ENCODE results near the gene CDX2.

Gene CDX2

GRCh38 chr13:27979001-27979643 lies 10.0 kb upstream of the CDX2 start:
- DNase-seq (ENCODE audit: low read depth, low spot score), result no peak
- H3K4me3 ChIP-seq (ENCODE audit: low read depth, low read length), result no peak overlapping the region
- in situ Hi-C loops (cut with HindIII; ENCODE audit: low sequenced_read_pairs), result no loop called here
- no peak for TF ChIP-seq CTCF (IDR thresholded peaks at IDR 0.05; ENCODE audit: low read depth, low read length)

- TF ChIP-seq CTCF (IDR thresholded peaks at IDR 0.05; ENCODE audit: low read depth, low read length), result no peak
- DNase-seq (ENCODE audit: low read depth, low spot score), result no peak
- H3K4me3 ChIP-seq (ENCODE audit: low read depth, low read length), result no peak overlapping the region
- in situ Hi-C loops (cut with HindIII; ENCODE audit: low sequenced_read_pairs), result no loop called here
Observed at GRCh38 chr13:27978301-27978968, 9.3 kb upstream of the CDX2 start.

- no peak for TF ChIP-seq CTCF (IDR thresholded peaks at IDR 0.05; ENCODE audit: low read depth, low read length)
- DNase-seq (ENCODE audit: low read depth, low spot score), result no peak
- H3K4me3 ChIP-seq (ENCODE audit: low read depth, low read length), result no peak overlapping the region
- in situ Hi-C loops (cut with HindIII; ENCODE audit: low sequenced_read_pairs), result no loop called here
Observed at GRCh38 chr13:27977476-27978300, 8.6 kb upstream of the CDX2 start.

- H3K4me3 ChIP-seq (ENCODE audit: low read depth, low read length), result no peak overlapping the region
- DNase-seq (ENCODE audit: low read depth, low spot score), result no peak
- no peak for TF ChIP-seq CTCF (IDR thresholded peaks at IDR 0.05; ENCODE audit: low read depth, low read length)
- in situ Hi-C loops (cut with HindIII; ENCODE audit: low sequenced_read_pairs), result no loop called here
Observed at GRCh38 chr13:27976362-27977091, 7.4 kb upstream of the CDX2 start.

GRCh38 chr13:27975564-27976361 lies 6.6 kb upstream of the CDX2 start:
- in situ Hi-C loops (cut with HindIII; ENCODE audit: low sequenced_read_pairs), result no loop called here
- no peak for DNase-seq (ENCODE audit: low read depth, low spot score)
- no peak overlapping the region for H3K4me3 ChIP-seq (ENCODE audit: low read depth, low read length)
- TF ChIP-seq CTCF (IDR thresholded peaks at IDR 0.05; ENCODE audit: low read depth, low read length), result no peak
